D721Med (cell line): ENCODE data around the gene CUX1.

Experiments
- DNase-seq: peaks from one replicate; pipeline ENCODE4 v3.0.0; 2011; ENCODE audit warnings: low spot score; ENCODE audit not compliant: insufficient read length
- FAIRE-seq: peaks from 2 replicates; lab custom pipeline; 2011; peaks lifted over from hg19 to GRCh38; lab: Jason Lieb, UNC
- TF ChIP-seq, protein P1 (sequence below): IDR thresholded peaks from 2 replicates; pipeline ENCODE4 v1.5.1; 2012; ENCODE audit warnings: mild to moderate bottlenecking, control low read depth; ENCODE audit not compliant: insufficient read depth; ENCODE audit errors: missing control alignments

CUX1 gene

GRCh38 chr7:102281785-102282184, 464.4 kb downstream of the CUX1 start:
- FAIRE-seq (no peak), DNase-seq (no peak)
- TF ChIP-seq, protein P1, sequence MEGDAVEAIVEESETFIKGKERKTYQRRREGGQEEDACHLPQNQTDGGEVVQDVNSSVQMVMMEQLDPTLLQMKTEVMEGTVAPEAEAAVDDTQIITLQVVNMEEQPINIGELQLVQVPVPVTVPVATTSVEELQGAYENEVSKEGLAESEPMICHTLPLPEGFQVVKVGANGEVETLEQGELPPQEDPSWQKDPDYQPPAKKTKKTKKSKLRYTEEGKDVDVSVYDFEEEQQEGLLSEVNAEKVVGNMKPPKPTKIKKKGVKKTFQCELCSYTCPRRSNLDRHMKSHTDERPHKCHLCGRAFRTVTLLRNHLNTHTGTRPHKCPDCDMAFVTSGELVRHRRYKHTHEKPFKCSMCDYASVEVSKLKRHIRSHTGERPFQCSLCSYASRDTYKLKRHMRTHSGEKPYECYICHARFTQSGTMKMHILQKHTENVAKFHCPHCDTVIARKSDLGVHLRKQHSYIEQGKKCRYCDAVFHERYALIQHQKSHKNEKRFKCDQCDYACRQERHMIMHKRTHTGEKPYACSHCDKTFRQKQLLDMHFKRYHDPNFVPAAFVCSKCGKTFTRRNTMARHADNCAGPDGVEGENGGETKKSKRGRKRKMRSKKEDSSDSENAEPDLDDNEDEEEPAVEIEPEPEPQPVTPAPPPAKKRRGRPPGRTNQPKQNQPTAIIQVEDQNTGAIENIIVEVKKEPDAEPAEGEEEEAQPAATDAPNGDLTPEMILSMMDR, result no peak

GRCh38 chr7:102282465-102283362, 465.3 kb downstream of the CUX1 start:
- FAIRE-seq (no peak), DNase-seq (no peak)
- TF ChIP-seq, protein P1, result no peak

- FAIRE-seq (no peak), DNase-seq (no peak)
- TF ChIP-seq, protein P1, result no peak
Observed at GRCh38 chr7:102283477-102284189, 466.2 kb downstream of the CUX1 start.

- FAIRE-seq, result no peak
- no peak for DNase-seq
- TF ChIP-seq, protein P1, result no peak
Observed at GRCh38 chr7:102284399-102284798, 467.0 kb downstream of the CUX1 start.

- no peak for DNase-seq
- TF ChIP-seq, protein P1, result no peak
- no peak for FAIRE-seq
Observed at GRCh38 chr7:102284891-102285539, 467.6 kb downstream of the CUX1 start.

DNA sequence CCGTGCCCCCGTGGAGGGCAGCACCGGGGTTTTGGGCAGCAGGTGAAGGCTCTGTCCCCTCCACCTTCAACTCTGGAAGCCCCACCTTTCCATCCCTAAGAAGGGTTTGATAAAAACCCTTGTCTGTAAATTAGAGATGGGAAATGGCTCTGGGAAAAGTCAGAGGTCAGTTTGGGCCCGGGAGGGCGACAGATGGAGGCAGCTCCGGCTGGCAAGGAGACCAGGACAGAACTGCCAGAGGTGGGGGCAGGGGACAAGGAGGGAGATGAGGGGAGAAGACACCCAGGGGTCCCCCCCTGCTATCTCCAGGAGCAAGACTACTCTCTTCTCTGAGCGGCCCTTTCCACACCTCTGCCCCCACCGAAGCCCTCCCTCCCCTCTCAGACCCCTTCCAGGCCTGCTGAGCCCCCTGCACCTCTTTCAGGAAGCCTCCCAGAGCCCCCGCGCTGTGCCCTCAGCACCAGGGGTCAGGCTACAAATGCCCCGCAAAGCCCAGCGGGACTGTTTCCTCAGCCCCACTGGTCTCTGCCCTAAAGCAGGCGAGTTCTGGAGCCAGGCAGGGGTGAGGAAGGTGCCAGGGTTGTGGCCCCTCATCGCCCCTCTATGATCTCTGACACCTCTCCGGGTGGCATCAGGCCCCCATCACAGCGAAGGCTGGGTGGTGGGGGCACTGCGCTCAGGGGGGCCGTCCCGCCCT, 468.3 kb downstream of the CUX1 start:
- DNase-seq, result no peak
- TF ChIP-seq, protein P1, result no peak
- no peak for FAIRE-seq
